ENCODE results near the gene GTPBP3.

The GTPBP3 gene

GRCh38 chr19:17304386-17305215 lies 32.8 kb upstream of the GTPBP3 start:
- TF ChIP-seq CTCF (IDR thresholded peaks at IDR 0.05; ENCODE audit: low read depth, low read length) = no peak
- DNase-seq (ENCODE audit: low read depth in 2 of 2) = no peak
- no peak overlapping the region for H3K4me3 ChIP-seq (replicated peaks in 1 of 2; ENCODE audit: low read depth in 2 of 2, low read length in 2 of 2)

- peak overlapping the region; percentile 77 to 81 for H3K4me3 ChIP-seq (replicated peaks in 1 of 2; ENCODE audit: low read depth in 2 of 2, low read length in 2 of 2)
- no peak for DNase-seq (ENCODE audit: low read depth in 2 of 2)
- no peak for TF ChIP-seq CTCF (IDR thresholded peaks at IDR 0.05; ENCODE audit: low read depth, low read length)
Measured at GRCh38 chr19:17305216-17305516, 32.2 kb upstream of the GTPBP3 start.

GRCh38 chr19:17305517-17306284 lies 31.7 kb upstream of the GTPBP3 start, which contains the start of gene MRPL34:
Gene MRPL34 (plus strand): TSS chr19:17305872. CDS start chr19:17305893, 21 bp downstream.
- TF ChIP-seq CTCF (IDR thresholded peaks at IDR 0.05; ENCODE audit: low read depth, low read length) = peak; percentile 81
- DNase-seq (ENCODE audit: low read depth in 2 of 2) = peak; percentile 99
- H3K4me3 ChIP-seq (replicated peaks in 1 of 2; ENCODE audit: low read depth in 2 of 2, low read length in 2 of 2) = peak within 1 kb of the TSS; percentile 77 to 81

DNA sequence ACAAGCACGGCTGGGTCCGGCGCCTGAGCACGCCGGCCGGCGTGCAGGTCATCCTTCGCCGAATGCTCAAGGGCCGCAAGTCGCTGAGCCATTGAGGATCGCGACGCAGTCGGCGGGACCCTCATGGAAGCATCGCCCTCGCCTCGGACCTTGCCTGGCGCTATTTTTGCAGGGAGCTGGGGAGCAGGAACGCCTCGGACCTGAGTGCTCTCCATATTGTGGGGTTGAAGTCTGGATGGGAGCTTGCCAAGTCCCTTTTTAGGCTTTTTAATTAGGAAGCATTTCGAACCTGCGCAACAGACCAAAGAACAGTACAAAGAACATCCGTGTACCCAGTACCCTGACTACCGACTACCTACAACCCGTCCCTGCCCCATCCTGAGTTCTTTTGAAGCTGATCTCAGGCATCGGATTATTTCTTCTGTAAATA lies 31.1 kb upstream of the GTPBP3 start:
- TF ChIP-seq CTCF (IDR thresholded peaks at IDR 0.05; ENCODE audit: low read depth, low read length) = no peak
- no peak for DNase-seq (ENCODE audit: low read depth in 2 of 2)
- H3K4me3 ChIP-seq (replicated peaks in 1 of 2; ENCODE audit: low read depth in 2 of 2, low read length in 2 of 2) = peak overlapping the region; percentile 77 to 81

DNA sequence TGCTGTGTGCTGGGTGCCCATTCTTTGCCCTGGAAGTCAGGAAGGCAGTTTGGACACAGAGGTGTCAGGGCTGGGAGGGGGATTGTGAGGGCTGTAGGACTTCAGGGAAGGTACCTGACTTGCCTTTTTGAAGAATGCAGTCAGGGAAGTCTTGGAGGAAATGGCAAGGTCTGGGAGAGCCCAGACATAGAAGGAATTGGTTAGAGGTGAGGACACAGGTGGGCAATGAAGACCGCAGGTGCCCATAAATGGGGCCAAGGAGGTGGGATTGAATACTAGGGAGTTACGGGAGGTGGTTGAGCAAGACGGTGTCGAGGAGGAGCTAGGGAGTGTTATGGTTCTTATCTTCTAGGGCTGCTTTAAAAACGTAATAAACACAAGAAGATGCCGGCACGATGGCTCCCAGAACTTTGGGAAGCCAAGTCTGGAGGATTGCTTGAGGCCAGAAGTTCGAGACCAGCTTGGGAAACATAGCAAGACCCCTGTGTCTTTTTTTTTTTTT lies 29.4 kb upstream of the GTPBP3 start:
- no peak overlapping the region for H3K4me3 ChIP-seq (replicated peaks in 1 of 2; ENCODE audit: low read depth in 2 of 2, low read length in 2 of 2)
- DNase-seq (ENCODE audit: low read depth in 2 of 2) = no peak
- TF ChIP-seq CTCF (IDR thresholded peaks at IDR 0.05; ENCODE audit: low read depth, low read length) = no peak

- TF ChIP-seq CTCF (IDR thresholded peaks at IDR 0.05; ENCODE audit: low read depth, low read length) = no peak
- peak within 1 kb of the TSS; percentile 95 to 97 for H3K4me3 ChIP-seq (replicated peaks in 1 of 2; ENCODE audit: low read depth in 2 of 2, low read length in 2 of 2)
- peak; percentile 100 for DNase-seq (ENCODE audit: low read depth in 2 of 2)
Measured at GRCh38 chr19:17309198-17309964, 28.0 kb upstream of the GTPBP3 start, which contains the start of gene DDA1. Gene DDA1 (plus strand): TSS chr19:17309563. CDS start chr19:17309655, 92 bp downstream.
